DMS153 treated with DMSO at 0.1 percent for 48 hours (cell line): Measurements from ENCODE around the gene FDX2.
"Not testable (repeated sequence)": the region's sequence is repeated elsewhere in the genome, so short reads cannot be mapped to it uniquely, and the experiment has no call there.

Experiments used
- DNase-seq: peaks from one replicate; lab custom pipeline; 2025; ENCODE audit not compliant: unreplicated experiment; lab: John Stamatoyannopoulos, UW

FDX2 gene

DNA sequence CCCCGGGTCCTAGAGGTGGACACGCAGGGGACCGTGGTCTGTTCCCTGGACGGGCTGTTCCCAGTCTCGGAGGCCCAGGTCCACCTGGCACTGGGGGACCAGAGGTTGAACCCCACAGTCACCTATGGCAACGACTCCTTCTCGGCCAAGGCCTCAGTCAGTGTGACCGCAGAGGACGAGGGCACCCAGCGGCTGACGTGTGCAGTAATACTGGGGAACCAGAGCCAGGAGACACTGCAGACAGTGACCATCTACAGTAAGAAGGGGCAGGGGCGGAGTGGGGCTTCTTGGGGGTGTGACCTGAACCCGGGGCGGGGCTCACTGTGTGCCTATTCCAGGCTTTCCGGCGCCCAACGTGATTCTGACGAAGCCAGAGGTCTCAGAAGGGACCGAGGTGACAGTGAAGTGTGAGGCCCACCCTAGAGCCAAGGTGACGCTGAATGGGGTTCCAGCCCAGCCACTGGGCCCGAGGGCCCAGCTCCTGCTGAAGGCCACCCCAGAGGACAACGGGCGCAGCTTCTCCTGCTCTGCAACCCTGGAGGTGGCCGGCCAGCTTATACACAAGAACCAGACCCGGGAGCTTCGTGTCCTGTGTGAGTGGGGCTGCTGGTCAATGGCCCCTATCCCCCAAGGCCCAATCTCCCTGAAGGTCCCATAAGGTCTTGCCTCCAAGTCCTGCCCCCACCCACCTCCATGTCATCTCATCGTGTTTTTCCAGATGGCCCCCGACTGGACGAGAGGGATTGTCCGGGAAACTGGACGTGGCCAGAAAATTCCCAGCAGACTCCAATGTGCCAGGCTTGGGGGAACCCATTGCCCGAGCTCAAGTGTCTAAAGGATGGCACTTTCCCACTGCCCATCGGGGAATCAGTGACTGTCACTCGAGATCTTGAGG is 31.5 kb downstream of the FDX2 start:
- DNase-seq, result no peak

DNA sequence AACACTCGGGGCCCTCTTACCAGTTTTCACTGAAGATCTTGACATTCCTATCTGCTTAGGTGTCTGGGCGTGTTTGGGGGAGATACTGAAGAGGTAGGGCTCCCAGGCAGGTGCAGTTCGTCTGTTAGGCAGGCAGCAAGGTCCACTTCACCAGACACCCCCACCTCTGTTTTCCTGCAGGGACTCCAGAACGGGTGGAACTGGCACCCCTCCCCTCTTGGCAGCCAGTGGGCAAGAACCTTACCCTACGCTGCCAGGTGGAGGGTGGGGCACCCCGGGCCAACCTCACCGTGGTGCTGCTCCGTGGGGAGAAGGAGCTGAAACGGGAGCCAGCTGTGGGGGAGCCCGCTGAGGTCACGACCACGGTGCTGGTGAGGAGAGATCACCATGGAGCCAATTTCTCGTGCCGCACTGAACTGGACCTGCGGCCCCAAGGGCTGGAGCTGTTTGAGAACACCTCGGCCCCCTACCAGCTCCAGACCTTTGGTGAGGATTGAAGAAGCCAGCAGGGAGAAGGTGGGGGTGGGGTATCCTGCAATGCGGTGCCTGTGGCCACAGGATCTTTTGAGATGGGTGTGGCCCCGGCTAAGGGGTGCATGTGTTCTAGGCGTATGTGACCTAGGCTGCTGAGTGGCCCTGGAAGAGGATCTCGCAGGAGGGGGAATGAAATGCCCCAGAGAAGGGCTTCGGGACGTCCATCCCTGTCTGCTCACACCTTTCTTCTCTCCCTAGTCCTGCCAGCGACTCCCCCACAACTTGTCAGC is 32.3 kb downstream of the FDX2 start:
- no peak for DNase-seq

DNA sequence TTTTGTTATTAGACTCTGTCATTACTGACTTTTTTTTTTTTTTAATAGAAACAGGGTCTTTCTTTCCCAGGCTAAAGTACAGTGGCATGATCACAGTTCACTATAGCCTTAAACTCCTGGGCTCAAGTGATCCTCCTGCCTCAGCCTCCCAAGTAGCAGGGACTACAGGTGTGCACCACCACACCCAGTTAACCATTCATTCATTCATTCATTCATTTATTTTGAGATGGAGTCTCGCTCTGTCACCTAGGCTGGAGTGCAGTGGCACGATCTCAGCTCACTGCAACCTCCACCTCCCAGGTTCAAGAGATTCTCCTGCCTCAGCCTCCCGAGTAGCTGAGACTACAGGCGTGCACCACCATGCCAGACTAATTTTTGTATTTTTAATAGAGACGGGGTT is 33.8 kb downstream of the FDX2 start:
- not testable (repeated sequence) for DNase-seq

DNA sequence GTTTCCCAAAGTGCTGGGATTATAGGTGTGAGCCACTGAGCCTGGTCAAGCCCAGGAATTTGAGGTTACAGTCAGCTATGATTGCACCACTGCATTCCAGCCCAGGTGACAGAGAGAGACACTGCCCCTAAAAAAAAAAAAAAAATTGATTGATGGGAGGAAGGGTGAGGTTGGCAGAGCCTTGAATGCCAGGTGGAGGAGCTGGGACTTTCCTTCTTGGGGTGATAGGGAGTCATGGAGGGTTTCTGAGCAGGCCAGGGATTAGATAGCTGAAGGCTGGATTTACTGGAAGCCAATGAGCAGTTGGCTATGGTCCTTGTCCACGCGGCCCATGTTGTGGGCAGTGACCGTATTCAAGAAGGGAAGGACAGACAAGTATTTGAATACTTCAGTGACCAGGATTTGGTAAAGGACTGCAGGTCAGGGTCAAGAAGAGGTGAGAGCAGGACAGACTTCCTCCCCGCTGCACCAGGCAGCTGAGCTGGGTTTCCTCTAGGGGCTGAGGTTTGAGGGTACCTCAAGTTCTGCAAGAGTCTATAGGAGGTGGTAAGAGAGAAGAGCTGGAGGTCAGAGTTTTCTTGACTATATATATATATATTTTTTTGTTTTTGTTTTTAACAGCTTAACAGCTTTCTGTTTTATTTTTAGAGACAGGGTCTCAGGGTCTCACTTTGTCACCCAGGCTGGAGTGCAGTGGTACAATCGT is 35.9 kb downstream of the FDX2 start:
- DNase-seq, result no peak

DNA sequence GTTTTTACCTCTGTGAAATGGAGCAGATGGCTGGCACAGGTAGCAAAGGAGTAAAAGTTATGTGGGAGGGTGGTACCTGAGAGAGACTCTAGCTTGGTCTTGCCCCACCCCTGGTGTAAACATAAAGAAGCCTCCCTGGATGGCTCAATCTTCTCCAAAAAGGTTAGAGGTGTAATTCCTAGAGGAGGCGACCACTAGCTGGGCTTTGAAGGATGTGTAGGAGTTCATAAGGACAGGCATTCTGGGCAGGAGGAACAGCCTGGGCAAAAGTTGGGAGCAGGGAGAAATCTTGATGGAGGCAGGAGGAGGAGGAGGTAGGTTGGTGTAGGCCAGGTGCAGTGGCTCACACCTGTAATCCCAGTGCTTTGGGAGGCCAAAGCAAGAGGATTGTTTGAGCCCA is 36.9 kb downstream of the FDX2 start:
- DNase-seq, result no peak

DNA sequence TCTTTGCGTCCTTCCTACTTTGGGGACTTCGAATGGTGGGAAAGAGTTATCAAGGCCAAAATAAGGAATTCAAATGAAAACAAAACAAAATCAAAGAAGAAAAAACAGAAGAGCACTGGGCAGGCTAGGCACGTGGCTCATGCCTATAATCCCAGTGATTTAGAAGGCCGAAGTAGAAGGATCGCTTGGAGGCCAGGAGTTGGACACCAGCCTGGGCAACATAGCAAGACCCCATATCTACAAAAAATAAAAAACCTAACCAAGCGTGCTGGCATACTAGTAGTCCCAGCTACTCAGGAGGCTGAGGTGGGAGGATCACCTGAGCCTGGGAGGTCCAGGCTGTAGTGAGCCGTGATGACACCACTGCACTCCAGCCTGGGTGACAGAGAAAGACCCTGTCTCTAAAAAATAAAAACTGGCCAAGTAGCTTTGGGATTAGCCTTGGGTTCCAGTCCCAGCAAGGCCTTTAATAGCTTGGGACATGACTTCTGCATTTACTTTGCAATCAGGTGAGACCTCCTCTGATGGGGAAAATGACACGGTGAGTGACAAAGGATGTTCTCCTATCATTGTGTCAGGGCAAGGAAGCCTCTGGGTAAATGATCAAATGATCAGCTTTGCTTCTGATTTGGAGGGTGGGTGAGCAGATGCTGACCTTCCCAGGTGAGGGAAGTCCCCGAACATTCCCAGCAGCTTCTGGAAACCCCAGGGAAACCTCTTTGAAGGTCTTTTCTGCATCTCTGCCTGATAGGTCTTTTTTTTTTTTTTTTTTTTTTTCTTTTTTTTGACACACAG is 37.8 kb downstream of the FDX2 start:
- DNase-seq, result no peak

DNA sequence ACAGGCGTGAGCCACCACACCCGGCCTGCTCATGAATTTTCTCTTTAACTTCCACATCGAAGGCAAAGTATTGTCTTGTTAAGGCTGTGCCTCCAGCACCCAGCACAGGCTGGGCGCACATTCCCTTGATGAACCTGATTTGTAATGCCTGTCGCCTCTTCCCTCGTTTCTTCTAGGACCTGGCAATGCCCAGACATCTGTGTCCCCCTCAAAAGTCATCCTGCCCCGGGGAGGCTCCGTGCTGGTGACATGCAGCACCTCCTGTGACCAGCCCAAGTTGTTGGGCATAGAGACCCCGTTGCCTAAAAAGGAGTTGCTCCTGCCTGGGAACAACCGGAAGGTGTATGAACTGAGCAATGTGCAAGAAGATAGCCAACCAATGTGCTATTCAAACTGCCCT is 41.2 kb downstream of the FDX2 start:
- DNase-seq, result no peak

DNA sequence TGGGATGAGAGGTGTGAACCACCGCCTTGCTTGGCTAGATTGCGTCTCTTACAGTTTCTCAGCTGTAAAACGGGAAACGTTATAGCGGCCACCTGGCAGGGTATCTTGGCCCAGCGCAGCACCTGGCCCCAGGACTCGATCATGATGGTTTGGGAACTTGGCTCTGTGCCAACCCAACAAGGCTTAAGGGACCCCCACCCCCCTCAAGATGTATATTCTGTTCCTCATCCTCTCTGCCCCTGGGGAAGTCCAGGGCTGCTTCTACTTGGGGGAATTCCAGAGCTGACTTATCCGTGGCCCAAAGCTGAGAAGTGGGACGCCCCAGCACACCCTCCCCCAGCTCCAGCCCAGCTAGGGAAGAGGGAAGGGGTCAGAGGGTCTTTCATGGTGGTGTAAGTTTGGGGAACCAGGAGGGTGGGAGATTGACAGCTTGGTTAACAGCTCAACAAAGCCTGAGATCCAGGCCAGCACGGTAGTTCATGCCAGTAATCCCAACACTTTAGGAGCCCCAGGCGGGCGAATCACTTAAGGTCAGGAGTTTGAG is 44.2 kb downstream of the FDX2 start:
- no peak for DNase-seq

DNA sequence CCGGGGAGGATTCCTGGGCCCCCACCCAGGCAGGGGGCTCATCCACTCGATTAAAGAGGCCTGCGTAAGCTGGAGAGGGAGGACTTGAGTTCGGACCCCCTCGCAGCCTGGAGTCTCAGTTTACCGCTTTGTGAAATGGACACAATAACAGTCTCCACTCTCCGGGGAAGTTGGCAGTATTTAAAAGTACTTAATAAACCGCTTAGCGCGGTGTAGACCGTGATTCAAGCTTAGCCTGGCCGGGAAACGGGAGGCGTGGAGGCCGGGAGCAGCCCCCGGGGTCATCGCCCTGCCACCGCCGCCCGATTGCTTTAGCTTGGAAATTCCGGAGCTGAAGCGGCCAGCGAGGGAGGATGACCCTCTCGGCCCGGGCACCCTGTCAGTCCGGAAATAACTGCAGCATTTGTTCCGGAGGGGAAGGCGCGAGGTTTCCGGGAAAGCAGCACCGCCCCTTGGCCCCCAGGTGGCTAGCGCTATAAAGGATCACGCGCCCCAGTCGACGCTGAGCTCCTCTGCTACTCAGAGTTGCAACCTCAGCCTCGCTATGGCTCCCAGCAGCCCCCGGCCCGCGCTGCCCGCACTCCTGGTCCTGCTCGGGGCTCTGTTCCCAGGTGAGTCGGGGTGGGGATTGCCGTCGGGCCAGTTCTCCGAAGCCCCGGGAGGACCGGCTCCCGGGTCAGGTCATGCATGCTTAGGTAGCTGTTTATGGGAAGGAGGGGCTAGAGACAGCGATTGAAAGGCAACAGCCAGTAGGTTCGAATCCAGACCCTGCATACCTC is 45.0 kb downstream of the FDX2 start, which contains the start of gene ICAM1:
Gene ICAM1 (plus strand): TSS at position 505 of the 779 bp plus-strand sequence. CDS start 40 bp downstream, at position 545.
- DNase-seq, result no peak

DNA sequence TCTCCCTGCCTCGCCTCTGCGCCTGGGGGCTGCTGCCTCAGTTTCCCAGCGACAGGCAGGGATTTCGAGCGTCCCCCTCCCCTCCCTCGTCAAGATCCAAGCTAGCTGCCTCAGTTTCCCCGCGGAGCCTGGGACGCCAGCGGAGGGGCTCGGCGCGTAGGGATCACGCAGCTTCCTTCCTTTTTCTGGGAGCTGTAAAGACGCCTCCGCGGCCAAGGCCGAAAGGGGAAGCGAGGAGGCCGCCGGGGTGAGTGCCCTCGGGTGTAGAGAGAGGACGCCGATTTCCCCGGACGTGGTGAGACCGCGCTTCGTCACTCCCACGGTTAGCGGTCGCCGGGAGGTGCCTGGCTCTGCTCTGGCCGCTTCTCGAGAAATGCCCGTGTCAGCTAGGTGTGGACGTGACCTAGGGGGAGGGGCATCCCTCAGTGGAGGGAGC is 45.6 kb downstream of the FDX2 start:
- no peak for DNase-seq

DNA sequence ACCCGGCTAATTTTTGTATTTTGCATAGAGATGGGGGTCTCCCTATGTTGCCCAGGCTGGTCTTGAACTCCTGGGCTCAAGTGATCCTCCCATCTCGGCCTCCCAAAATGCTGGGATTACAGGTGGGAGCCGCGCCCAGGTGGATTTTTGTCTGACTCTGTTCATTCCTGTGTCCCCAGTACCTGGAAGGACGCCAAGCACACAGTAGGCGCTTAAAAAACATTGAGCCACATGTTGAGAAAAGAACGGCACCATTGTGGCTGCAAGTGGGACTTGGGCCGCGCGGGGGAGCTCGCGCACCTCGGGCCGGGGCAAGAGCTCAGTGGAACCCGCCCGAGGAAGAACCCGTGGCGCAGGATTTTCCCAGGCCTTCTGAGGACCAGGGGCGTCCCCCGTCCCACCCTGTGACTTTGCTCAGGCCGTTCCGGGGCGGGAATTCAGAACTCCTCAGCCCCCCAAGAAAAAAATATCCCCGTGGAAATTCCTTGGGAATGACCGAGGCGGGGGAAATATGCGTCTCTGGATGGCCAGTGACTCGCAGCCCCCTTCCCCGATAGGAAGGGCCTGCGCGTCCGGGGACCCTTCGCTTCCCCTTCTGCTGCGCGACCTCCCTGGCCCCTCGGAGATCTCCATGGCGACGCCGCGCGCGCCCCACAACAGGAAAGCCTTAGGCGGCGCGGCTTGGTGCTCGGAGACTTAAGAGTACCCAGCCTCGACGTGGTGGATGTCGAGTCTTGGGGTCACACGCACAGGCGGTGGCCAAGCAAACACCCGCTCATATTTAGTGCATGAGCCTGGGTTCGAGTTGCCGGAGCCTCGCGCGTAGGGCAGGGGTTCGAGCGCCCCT is 46.3 kb downstream of the FDX2 start:
- peak; percentile 35 for DNase-seq

DNA sequence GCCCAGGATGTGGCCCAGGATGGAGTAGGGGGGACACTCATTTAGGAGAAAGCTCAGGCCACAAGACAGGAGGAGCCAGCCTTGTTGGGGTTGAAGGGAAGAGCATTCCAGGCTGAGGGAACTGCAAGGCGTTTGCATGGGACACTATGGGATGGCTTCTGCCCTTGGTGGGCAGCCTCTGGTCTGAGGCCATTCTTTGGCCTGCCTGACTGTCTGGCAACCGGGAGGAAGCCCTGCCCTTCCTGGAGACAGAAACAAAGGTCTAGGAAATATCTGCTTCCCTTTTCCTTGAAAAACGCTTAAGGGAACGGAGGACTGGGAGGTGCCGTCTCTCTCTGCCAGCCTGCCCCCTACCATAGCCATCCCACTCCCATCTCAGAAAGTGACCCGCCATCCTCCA is 47.7 kb downstream of the FDX2 start:
- DNase-seq, result no peak

DNA sequence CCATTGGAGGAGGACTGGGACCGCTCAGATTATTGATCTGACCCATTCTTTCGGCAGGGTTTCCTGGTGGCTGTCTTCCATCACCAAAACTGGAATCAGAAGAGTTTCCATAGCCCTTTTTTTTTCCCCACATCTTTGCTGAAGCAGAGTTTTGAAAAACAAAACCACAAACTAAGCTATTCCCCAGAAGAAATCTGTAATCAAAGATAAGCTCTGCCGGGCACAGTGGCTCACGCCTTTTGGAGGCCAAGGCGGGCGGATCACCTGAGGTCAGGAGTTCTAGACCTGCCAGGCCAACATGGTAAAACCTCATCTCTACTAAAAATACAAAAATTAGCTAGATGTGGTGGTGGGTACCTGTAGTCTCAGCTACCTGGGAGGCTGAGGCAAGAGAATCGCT is 49.1 kb downstream of the FDX2 start:
- no peak for DNase-seq

DNA sequence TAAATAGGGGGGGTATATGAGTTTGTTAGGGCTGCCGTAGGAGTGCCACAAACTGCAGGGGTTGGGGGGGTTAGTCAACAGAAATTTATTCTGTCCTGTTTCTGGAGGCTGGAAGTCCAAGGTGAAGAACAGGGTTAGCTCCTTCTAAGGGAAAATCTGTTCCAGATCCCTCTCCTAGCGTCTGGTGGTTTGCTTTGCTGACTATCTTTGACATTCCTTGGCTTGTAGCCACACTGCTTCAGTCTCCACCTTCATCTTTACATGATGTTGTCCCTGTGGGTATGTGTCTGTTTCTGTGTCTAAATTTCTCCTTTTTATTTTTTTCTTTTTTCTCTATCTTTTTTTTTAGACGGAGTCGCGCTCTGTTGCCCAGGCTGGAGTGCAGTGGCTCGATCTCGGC is 53.0 kb downstream of the FDX2 start:
- DNase-seq, result no peak

DNA sequence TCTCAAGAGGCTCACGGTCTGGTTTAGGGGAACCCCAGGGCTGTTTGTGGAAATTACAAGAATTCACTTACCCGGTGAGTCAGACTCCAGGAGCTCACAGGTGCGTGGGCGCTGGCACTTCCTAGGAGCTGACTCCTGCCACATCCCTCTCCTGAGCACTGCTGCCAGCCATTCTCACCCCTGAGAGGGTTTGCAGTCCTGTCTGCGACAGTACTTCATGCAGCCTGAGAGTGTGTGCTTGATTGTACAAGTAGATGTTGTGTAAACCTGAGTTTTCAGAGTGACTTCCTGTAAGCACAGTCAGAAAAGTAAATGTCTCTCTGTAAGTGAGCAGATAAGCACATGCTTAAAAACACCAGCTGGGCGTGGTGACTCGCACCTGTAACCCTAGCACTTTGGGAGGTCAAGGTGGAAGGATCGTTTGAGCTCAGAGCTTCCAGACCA is 55.7 kb downstream of the FDX2 start:
- no peak for DNase-seq
